ENCODE results near the gene RABEP2. TPM values are rescaled to one million over a fixed set of nuclear protein-coding genes. Genes with fewer than 3 reads are reported as not detected.
"Not testable (repeated sequence)": the region's sequence is repeated elsewhere in the genome, so short reads cannot be mapped to it uniquely, and the experiment has no call there.

Gene RABEP2
- total RNA-seq, result 27.4 and 31.5 TPM in 2 replicates

- Histone ChIP-seq H3K27ac (ENCODE audit: low read depth, low read length) (peak within 1 kb of the TSS; percentile 90), H3K79me2 (ENCODE audit: insufficient read depth, low read length) (peaks cover 4% of the 10 kb centered on the region), H4K20me1 (ENCODE audit: insufficient read depth, low read length) (no peaks in the 10 kb centered on the region), H3K4me2 (ENCODE audit: insufficient read depth, low read length) (peak within 1 kb of the TSS; percentile 96), H3K27me3 (ENCODE audit: insufficient read depth, low read length) (no peaks in the 10 kb centered on the region), H3K4me3 (ENCODE audit: insufficient read depth, low read length) (peak within 1 kb of the TSS; percentile 98), H2AFZ (ENCODE audit: low read length) (peak within 1 kb of the TSS; percentile 90), H3K9me3 (ENCODE audit: low read depth, low read length) (no peaks in the 10 kb centered on the region), H3K36me3 (ENCODE audit: insufficient read depth, low read length) (peaks cover 4% of the 10 kb centered on the region), H3K4me1 (ENCODE audit: insufficient read depth, low read length) (peaks cover 10% of the 10 kb centered on the region)
- TF ChIP-seq CTCF (IDR thresholded peaks at IDR 0.05; ENCODE audit: extremely low read depth, low read depth, low read length), result no peak
- peak; percentile 100 for DNase-seq (ENCODE audit: insufficient read length, low spot score, missing footprints)
These were observed at the start of gene RABEP2 for GRCh38 chr16:28924762-28925385. TSS of gene RABEP2 (minus strand) at chr16:28925238. CDS start at chr16:28925163, 75 bp downstream.

- no peak for TF ChIP-seq CTCF (IDR thresholded peaks at IDR 0.05; ENCODE audit: extremely low read depth, low read depth, low read length)
- peak within 1 kb of the TSS; percentile 100 for H3K4me2 ChIP-seq (ENCODE audit: insufficient read depth, low read length)
- peaks cover 41% of the 10 kb centered on the region for H3K79me2 ChIP-seq (ENCODE audit: insufficient read depth, low read length)
- peak; percentile 100 for DNase-seq (ENCODE audit: insufficient read length, low spot score, missing footprints)
- H2AFZ ChIP-seq (ENCODE audit: low read length), result peak within 1 kb of the TSS; percentile 99
- peaks cover 11% of the 10 kb centered on the region for H3K36me3 ChIP-seq (ENCODE audit: insufficient read depth, low read length)
- H4K20me1 ChIP-seq (ENCODE audit: insufficient read depth, low read length), result peaks cover 3% of the 10 kb centered on the region
- H3K27ac ChIP-seq (ENCODE audit: low read depth, low read length), result peak within 1 kb of the TSS; percentile 97
- H3K4me3 ChIP-seq (ENCODE audit: insufficient read depth, low read length), result peak within 1 kb of the TSS; percentile 93
- no peaks in the 10 kb centered on the region for H3K27me3 ChIP-seq (ENCODE audit: insufficient read depth, low read length)
- peaks cover 13% of the 10 kb centered on the region for H3K4me1 ChIP-seq (ENCODE audit: insufficient read depth, low read length)
- H3K9me3 ChIP-seq (ENCODE audit: low read depth, low read length), result no peaks in the 10 kb centered on the region
These were observed 49.6 kb upstream of the RABEP2 start, which contains the start of gene SPNS1 for GRCh38 chr16:28974437-28975157. TSS of gene SPNS1 (plus strand) at chr16:28974778. CDS start at chr16:28975152, 374 bp downstream.

- Histone ChIP-seq H3K27me3 (ENCODE audit: insufficient read depth, low read length) (no peaks in the 10 kb centered on the region), H4K20me1 (ENCODE audit: insufficient read depth, low read length) (peaks cover 3% of the 10 kb centered on the region), H3K79me2 (ENCODE audit: insufficient read depth, low read length) (peaks cover 39% of the 10 kb centered on the region), H3K4me2 (ENCODE audit: insufficient read depth, low read length) (peak overlapping the region; percentile 100), H2AFZ (ENCODE audit: low read length) (peak overlapping the region; percentile 99), H3K9me3 (ENCODE audit: low read depth, low read length) (no peaks in the 10 kb centered on the region), H3K4me3 (ENCODE audit: insufficient read depth, low read length) (peak overlapping the region; percentile 93), H3K36me3 (ENCODE audit: insufficient read depth, low read length) (peaks cover 6% of the 10 kb centered on the region), H3K27ac (ENCODE audit: low read depth, low read length) (peak overlapping the region; percentile 97), H3K4me1 (ENCODE audit: insufficient read depth, low read length) (peaks cover 13% of the 10 kb centered on the region)
- peak; percentile 87 for TF ChIP-seq CTCF (IDR thresholded peaks at IDR 0.05; ENCODE audit: extremely low read depth, low read depth, low read length)
- peak; percentile 94 for DNase-seq (ENCODE audit: insufficient read length, low spot score, missing footprints)
These were observed 49.0 kb upstream of the RABEP2 start for GRCh38 chr16:28974007-28974436.

GRCh38 chr16:28969696-28970095, 44.7 kb upstream of the RABEP2 start:
- H3K27me3 ChIP-seq (ENCODE audit: insufficient read depth, low read length); H2AFZ ChIP-seq (ENCODE audit: low read length); H3K9me3 ChIP-seq (ENCODE audit: low read depth, low read length); H3K27ac ChIP-seq (ENCODE audit: low read depth, low read length); H3K4me2 ChIP-seq (ENCODE audit: insufficient read depth, low read length); DNase-seq (ENCODE audit: insufficient read length, low spot score, missing footprints); H3K4me1 ChIP-seq (ENCODE audit: insufficient read depth, low read length); H3K79me2 ChIP-seq (ENCODE audit: insufficient read depth, low read length); H4K20me1 ChIP-seq (ENCODE audit: insufficient read depth, low read length); H3K36me3 ChIP-seq (ENCODE audit: insufficient read depth, low read length); H3K4me3 ChIP-seq (ENCODE audit: insufficient read depth, low read length): not testable (repeated sequence)

Measured in osteoblast (primary cell).